K562 (cell line): ENCODE measurements around the gene GPX2. TPM values are rescaled to one million over a fixed set of nuclear protein-coding genes. Genes with fewer than 3 reads are reported as not detected.
A peak's percentile ranks its signal among the peaks of the same experiment; 100 is the strongest.

Experiments used
- CREB1 ChIP-seq, 2 experiments: sonication (generic) in 1 of 2; formaldehyde crosslinking in 1 of 2; IDR thresholded peaks; 2 replicates each; pipeline versions ENCODE4 v1.6.1 to v1.8.0; 2012 to 2022; ENCODE audit warnings: inconsistent platforms in 1 of 2, mild to moderate bottlenecking in 1 of 2, missing genetic modification reagents in 1 of 2, moderate library complexity in 1 of 2
- ELF1 ChIP-seq: fragments of 200-800 bp; sonication (Bioruptor generic); IDR thresholded peaks from 2 replicates; pipeline ENCODE4 v1.6.1; 2016; ENCODE audit warnings: missing genetic modification characterization, missing compliant biosample characterization
- ETS2 ChIP-seq: IDR thresholded peaks from 2 replicates; pipeline ENCODE4 v1.6.1; 2016; ENCODE audit warnings: borderline replicate concordance, missing genetic modification characterization, mild to moderate bottlenecking, moderate library complexity, missing compliant biosample characterization; ENCODE audit not compliant: poor library complexity, severe bottlenecking
- EWSR1 ChIP-seq: fragments of 450-650 bp; IDR thresholded peaks from 2 replicates; pipeline ENCODE4 v1.6.1; 2018; ENCODE audit warnings: borderline replicate concordance, mild to moderate bottlenecking, low read depth, moderate library complexity; ENCODE audit not compliant: partially characterized antibody
- FOXJ2 ChIP-seq: fragments of 200-800 bp; sonication (Bioruptor generic); IDR thresholded peaks from 2 replicates; pipeline ENCODE4 v1.6.1; 2016; ENCODE audit warnings: missing genetic modification characterization, missing compliant biosample characterization
- FOXJ3 ChIP-seq: sonication (generic); formaldehyde crosslinking; IDR thresholded peaks from 2 replicates; pipeline ENCODE4 v1.4.0; 2020; ENCODE audit warnings: mild to moderate bottlenecking, missing genetic modification reagents
- GTF2E2 ChIP-seq: fragments of 200-800 bp; sonication (Bioruptor generic); IDR thresholded peaks from 2 replicates; pipeline ENCODE4 v1.6.1; 2016; ENCODE audit warnings: missing genetic modification characterization, missing compliant biosample characterization
- KLF6 ChIP-seq: fragments of 250-450 bp; sonication (Bioruptor Pico); IDR thresholded peaks from 2 replicates; pipeline ENCODE4 v1.4.0; 2020; ENCODE audit warnings: mild to moderate bottlenecking, moderate library complexity, borderline replicate concordance
- L3MBTL2 ChIP-seq: fragments of 450-650 bp; IDR thresholded peaks from 2 replicates; pipeline ENCODE4 v1.6.1; 2016; ENCODE audit warnings: mild to moderate bottlenecking, moderate library complexity
- MTA1 ChIP-seq: fragments of 450-650 bp; IDR thresholded peaks from 2 replicates; pipeline ENCODE4 v1.6.1; 2017; ENCODE audit warnings: borderline replicate concordance
- PHF8 ChIP-seq: fragments of 200-600 bp; sonication (generic); IDR thresholded peaks from 2 replicates; pipeline ENCODE4 v1.6.1; 2012; ENCODE audit warnings: mixed run types, mild to moderate bottlenecking, inconsistent platforms, low read length, moderate library complexity, borderline replicate concordance
- TCF3 ChIP-seq: sonication (generic); formaldehyde crosslinking; IDR thresholded peaks from 2 replicates; pipeline ENCODE4 v1.4.0; 2020; ENCODE audit warnings: mild to moderate bottlenecking, missing genetic modification reagents
- TEAD4 ChIP-seq, 2 experiments: sonication (generic) in 1 of 2; formaldehyde crosslinking in 1 of 2; IDR thresholded peaks; 2 replicates each; pipeline versions ENCODE4 v1.6.1 to v1.8.0; 2012 to 2022; ENCODE audit warnings: borderline replicate concordance in 1 of 2, inconsistent platforms in 1 of 2, low read length in 1 of 2, mild to moderate bottlenecking in 1 of 2, missing genetic modification reagents in 1 of 2
- TFAM ChIP-seq: fragments of 250-450 bp; sonication (Bioruptor Pico); conservative IDR thresholded peaks from 2 replicates; pipeline ENCODE4 v1.5.0; 2021; ENCODE audit warnings: mild to moderate bottlenecking, moderate library complexity
- TOE1 ChIP-seq, 2 experiments: fragments of 450-650 bp in 1 of 2; sonication (generic) in 1 of 2; formaldehyde crosslinking in 1 of 2; IDR thresholded peaks; 2 replicates each; pipeline versions ENCODE4 v1.7.1 to v1.8.0; 2016 to 2022; ENCODE audit warnings: borderline replicate concordance in 2 of 2, mild to moderate bottlenecking in 2 of 2, antibody characterized with exemption in 1 of 2, inconsistent platforms in 1 of 2, low read depth in 1 of 2, missing genetic modification reagents in 1 of 2, moderate library complexity in 1 of 2
- ZFPM2 ChIP-seq: fragments of 250-450 bp; sonication (Bioruptor Pico); IDR thresholded peaks from 2 replicates; pipeline ENCODE4 v1.5.1; 2022; ENCODE audit warnings: mild to moderate bottlenecking
- ZNF134 ChIP-seq: fragments of 250-450 bp; sonication (Bioruptor Pico); conservative IDR thresholded peaks from 2 replicates; pipeline ENCODE4 v1.4.0; 2020
- ZNF174 ChIP-seq: fragments of 250-450 bp; sonication (Bioruptor Pico); IDR thresholded peaks from 2 replicates; pipeline ENCODE4 v1.4.0; 2020; ENCODE audit warnings: mild to moderate bottlenecking
- ZNF263 ChIP-seq: sonication (generic); formaldehyde crosslinking; IDR thresholded peaks from 2 replicates; pipeline ENCODE4 v1.8.0; 2022; ENCODE audit warnings: mild to moderate bottlenecking, missing genetic modification reagents, borderline replicate concordance
- ZNF354B ChIP-seq: fragments of 250-450 bp; sonication (Bioruptor Pico); IDR thresholded peaks from 2 replicates; pipeline ENCODE4 v1.4.0; 2020
- polyA plus RNA-seq, 8 experiments: library from polyadenylated mRNA; depleted of rRNA in 4 of 8; stranded (reverse) in 5 of 8; unstranded in 3 of 8; fragments of >200 nt; fragmentation: Nextera tagmentation in 2 of 8; fragmentation: Illumina TruSeq in 1 of 8; extraction: Ambion mirVana in 2 of 8; extraction: Trizol in 1 of 8; gene quantifications; 2 replicates each; pipeline versions ENCODE4 v1.2.1 to v1.2.3, GENCODE V29; 2011 to 2014; ENCODE audit warnings: inconsistent platforms in 1 of 8, missing spikeins in 1 of 8
- total RNA-seq, 7 experiments: library from RNA; depleted of rRNA in 6 of 7; stranded (reverse); fragments of >200 nt in 6 of 7; fragmentation: Illumina TruSeq in 2 of 7; extraction: Trizol in 2 of 7; gene quantifications; 2 replicates each; pipeline versions ENCODE4 v1.2.1 to v1.2.3, GENCODE V29; 2011 to 2021; ENCODE audit warnings: low replicate concordance in 1 of 7
- TF ChIP-seq, protein P1 (sequence below), 2 experiments: fragments of 450-650 bp; IDR thresholded peaks; 2 replicates each; pipeline ENCODE4 v1.6.1; 2018; ENCODE audit warnings: mild to moderate bottlenecking in 2 of 2, low read depth in 1 of 2; ENCODE audit not compliant: partially characterized antibody in 2 of 2
- TF ChIP-seq, protein P2 (sequence below): sonication (generic); formaldehyde crosslinking; IDR thresholded peaks from 2 replicates; pipeline ENCODE4 v1.8.1; 2023; ENCODE audit warnings: mild to moderate bottlenecking, missing genetic modification reagents

GPX2 gene
- total and polyA plus RNA-seq, 9 of the 15 experiments (the other 6 are each of a cell fraction or from before 2014, with no cell fraction given), result 0.24 TPM; not detected in 8

DNA sequence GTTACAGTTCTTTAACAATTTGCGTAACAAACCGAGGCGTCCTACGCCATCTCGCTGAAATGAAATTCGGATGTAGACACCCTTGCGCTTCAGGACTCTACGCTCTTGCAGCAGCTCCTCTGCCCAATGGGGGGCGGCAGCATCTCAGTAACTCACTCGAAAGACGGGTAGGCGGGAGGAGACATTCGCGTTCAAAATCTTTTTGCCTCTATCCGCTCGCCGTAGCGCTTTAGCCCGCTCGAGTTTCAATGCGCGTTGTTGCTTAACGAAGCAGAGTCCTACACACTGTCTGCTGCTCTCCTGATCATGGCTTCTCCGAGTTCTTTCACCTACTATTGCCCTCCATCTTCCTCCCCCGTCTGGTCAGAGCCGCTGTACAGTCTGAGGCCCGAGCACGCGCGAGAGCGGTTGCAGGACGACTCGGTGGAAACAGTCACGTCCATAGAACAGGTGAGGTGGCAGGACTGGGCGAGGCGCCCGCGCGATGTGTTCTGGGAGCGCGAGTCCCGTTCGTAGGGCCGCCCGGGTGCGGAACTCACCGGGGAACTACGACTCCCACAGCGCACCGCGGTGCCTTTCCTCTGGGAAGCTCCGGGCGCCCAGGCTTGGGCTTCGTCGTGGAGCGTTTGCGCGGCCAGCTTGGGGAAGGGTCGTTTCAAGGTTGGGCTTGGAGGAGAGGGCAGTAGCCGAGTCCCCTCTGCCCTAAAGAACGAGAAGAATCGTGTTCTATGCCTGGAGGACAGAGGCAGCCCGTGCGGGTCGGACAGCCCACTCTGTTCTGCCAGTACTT lies 44.3 kb upstream of the GPX2 start, which contains the start of gene FNTB (continued):
- TF ChIP-seq EWSR1, result no peak
- no peak for TF ChIP-seq CREB1 (IDR thresholded peaks at IDR 0.05)
- peak; percentile 57; the same call in 1 of the 2 replicates for TF ChIP-seq CREB1 (CRISPR knock-in tag; IDR thresholded peaks at IDR 0.05)
- TF ChIP-seq ELF1 (tag), result no peak; the same call in 1 of the 2 replicates
- no peak for TF ChIP-seq TFAM (CRISPR knock-in tag)
- TF ChIP-seq ZNF174 (CRISPR knock-in tag), result no peak
- no peak for TF ChIP-seq TCF3 (CRISPR knock-in tag)
- no peak for TF ChIP-seq ETS2 (tag)
- TF ChIP-seq, protein P1, sequence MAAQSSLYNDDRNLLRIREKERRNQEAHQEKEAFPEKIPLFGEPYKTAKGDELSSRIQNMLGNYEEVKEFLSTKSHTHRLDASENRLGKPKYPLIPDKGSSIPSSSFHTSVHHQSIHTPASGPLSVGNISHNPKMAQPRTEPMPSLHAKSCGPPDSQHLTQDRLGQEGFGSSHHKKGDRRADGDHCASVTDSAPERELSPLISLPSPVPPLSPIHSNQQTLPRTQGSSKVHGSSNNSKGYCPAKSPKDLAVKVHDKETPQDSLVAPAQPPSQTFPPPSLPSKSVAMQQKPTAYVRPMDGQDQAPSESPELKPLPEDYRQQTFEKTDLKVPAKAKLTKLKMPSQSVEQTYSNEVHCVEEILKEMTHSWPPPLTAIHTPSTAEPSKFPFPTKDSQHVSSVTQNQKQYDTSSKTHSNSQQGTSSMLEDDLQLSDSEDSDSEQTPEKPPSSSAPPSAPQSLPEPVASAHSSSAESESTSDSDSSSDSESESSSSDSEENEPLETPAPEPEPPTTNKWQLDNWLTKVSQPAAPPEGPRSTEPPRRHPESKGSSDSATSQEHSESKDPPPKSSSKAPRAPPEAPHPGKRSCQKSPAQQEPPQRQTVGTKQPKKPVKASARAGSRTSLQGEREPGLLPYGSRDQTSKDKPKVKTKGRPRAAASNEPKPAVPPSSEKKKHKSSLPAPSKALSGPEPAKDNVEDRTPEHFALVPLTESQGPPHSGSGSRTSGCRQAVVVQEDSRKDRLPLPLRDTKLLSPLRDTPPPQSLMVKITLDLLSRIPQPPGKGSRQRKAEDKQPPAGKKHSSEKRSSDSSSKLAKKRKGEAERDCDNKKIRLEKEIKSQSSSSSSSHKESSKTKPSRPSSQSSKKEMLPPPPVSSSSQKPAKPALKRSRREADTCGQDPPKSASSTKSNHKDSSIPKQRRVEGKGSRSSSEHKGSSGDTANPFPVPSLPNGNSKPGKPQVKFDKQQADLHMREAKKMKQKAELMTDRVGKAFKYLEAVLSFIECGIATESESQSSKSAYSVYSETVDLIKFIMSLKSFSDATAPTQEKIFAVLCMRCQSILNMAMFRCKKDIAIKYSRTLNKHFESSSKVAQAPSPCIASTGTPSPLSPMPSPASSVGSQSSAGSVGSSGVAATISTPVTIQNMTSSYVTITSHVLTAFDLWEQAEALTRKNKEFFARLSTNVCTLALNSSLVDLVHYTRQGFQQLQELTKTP (IDR thresholded peaks at IDR 0.05; ENCODE audit: low read depth in 1 of 2, partially characterized antibody in 2 of 2), result peak in 1 of 2 experiments; percentile 96
- TF ChIP-seq, protein P2, sequence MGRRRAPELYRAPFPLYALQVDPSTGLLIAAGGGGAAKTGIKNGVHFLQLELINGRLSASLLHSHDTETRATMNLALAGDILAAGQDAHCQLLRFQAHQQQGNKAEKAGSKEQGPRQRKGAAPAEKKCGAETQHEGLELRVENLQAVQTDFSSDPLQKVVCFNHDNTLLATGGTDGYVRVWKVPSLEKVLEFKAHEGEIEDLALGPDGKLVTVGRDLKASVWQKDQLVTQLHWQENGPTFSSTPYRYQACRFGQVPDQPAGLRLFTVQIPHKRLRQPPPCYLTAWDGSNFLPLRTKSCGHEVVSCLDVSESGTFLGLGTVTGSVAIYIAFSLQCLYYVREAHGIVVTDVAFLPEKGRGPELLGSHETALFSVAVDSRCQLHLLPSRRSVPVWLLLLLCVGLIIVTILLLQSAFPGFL (CRISPR knock-in tag), result no peak
- peak; percentile 20; the same call in 1 of the 2 replicates for TF ChIP-seq MTA1
- peak; percentile 26; the same call in 1 of the 2 replicates for TF ChIP-seq TEAD4 (IDR thresholded peaks at IDR 0.05; ENCODE audit: low read length)
- no peak for TF ChIP-seq TEAD4 (CRISPR knock-in tag; IDR thresholded peaks at IDR 0.05; ENCODE audit: borderline replicate concordance)
- TF ChIP-seq PHF8, result peak; percentile 77; the same call in 1 of the 2 replicates
- no peak for TF ChIP-seq GTF2E2 (tag)
- no peak for TF ChIP-seq ZNF134 (CRISPR knock-in tag)
- TF ChIP-seq TOE1 (IDR thresholded peaks at IDR 0.05; ENCODE audit: borderline replicate concordance), result peak; percentile 89
- TF ChIP-seq TOE1 (CRISPR knock-in tag; IDR thresholded peaks at IDR 0.05; ENCODE audit: borderline replicate concordance, low read depth), result 0 out of 2 replicates have a peak, but pooled peaks have one; percentile 40
- 0 out of 2 replicates have a peak, but pooled peaks have one; percentile 40 for TF ChIP-seq KLF6
- TF ChIP-seq FOXJ3 (CRISPR knock-in tag), result no peak
- no peak for TF ChIP-seq ZFPM2 (CRISPR knock-in tag)
- TF ChIP-seq L3MBTL2, result peak; percentile 89
- TF ChIP-seq ZNF263 (CRISPR knock-in tag), result no peak
- TF ChIP-seq ZNF354B, result no peak
- no peak for TF ChIP-seq FOXJ2 (tag)
